H1 (cell line): ENCODE measurements around the gene OSBPL3. TPM values are rescaled to one million over a fixed set of nuclear protein-coding genes. Genes with fewer than 3 reads are reported as not detected.

Experiments
- ATF3 ChIP-seq: IDR thresholded peaks from 2 replicates; pipeline ENCODE4 v1.6.1; 2011; ENCODE audit warnings: low read depth, mild to moderate bottlenecking, low read length; ENCODE audit not compliant: insufficient read depth
- BACH1 ChIP-seq: IDR thresholded peaks from 2 replicates; pipeline ENCODE4 v1.6.1; 2012; ENCODE audit warnings: low read length, improper control_type of control experiment
- BRCA1 ChIP-seq: IDR thresholded peaks from 2 replicates; pipeline ENCODE4 v1.6.1; 2012; ENCODE audit warnings: low read depth, low read length, improper control_type of control experiment
- CHD1 ChIP-seq: IDR thresholded peaks from 2 replicates; pipeline ENCODE4 v1.6.1; 2012; ENCODE audit warnings: low read depth, low read length, improper control_type of control experiment
- CHD2 ChIP-seq: IDR thresholded peaks from 2 replicates; pipeline ENCODE4 v1.6.1; 2012; ENCODE audit warnings: low read length, improper control_type of control experiment
- CHD7 ChIP-seq: fragments of 300-600 bp; sonication (generic); IDR thresholded peaks from 2 replicates; pipeline ENCODE4 v1.7.1; 2012; ENCODE audit warnings: low read length, moderate library complexity, mild to moderate bottlenecking, inconsistent platforms; ENCODE audit not compliant: insufficient replicate concordance
- EZH2 ChIP-seq: fragments of 200-600 bp; sonication (generic); IDR thresholded peaks from 2 replicates; pipeline ENCODE4 v1.7.1; 2012; ENCODE audit warnings: low read depth, mild to moderate bottlenecking, moderate library complexity, low read length, inconsistent platforms; ENCODE audit not compliant: severe bottlenecking
- FOSL1 ChIP-seq: IDR thresholded peaks from 2 replicates; pipeline ENCODE4 v1.6.1; 2011; ENCODE audit warnings: mild to moderate bottlenecking, low read depth, low read length, moderate library complexity; ENCODE audit not compliant: insufficient read depth
- GABPA ChIP-seq: IDR thresholded peaks from 2 replicates; pipeline ENCODE4 v1.6.1; 2011; ENCODE audit warnings: mild to moderate bottlenecking, low read length, moderate library complexity, borderline replicate concordance; ENCODE audit not compliant: insufficient read depth
- SIX5 ChIP-seq: IDR thresholded peaks from 2 replicates; pipeline ENCODE4 v1.6.1; 2011; ENCODE audit warnings: mild to moderate bottlenecking, low read depth, low read length
- YY1 ChIP-seq: IDR thresholded peaks from 2 replicates; pipeline ENCODE4 v1.6.1; 2011; ENCODE audit warnings: low read depth, mild to moderate bottlenecking, low read length
- polyA plus RNA-seq, 7 experiments: library from polyadenylated mRNA; depleted of rRNA in 3 of 7; stranded (reverse) in 5 of 7; unstranded in 2 of 7; fragments of >200 nt in 5 of 7; fragments of 200-250 nt in 2 of 7; gene quantifications; 1 replicate in 5 of 7; 2 replicates in 1 of 7; 4 replicates in 1 of 7; pipeline versions ENCODE4 v1.2.1 to v1.2.3, GENCODE V29; 2011 to 2013; ENCODE audit warnings: missing spikeins in 2 of 7, mixed read lengths in 2 of 7
- total RNA-seq: library from RNA; stranded (reverse); fragmentation: NEBNext Ultra II Directional; extraction: Animal tissue kit (Norgen Biotek cat#: 25700); gene quantifications from 2 replicates; pipeline ENCODE4 v1.2.1, GENCODE V29; 2021

Gene OSBPL3
- total and polyA plus RNA-seq, 2 of the 8 experiments (the other 6 are each of a cell fraction or from before 2014, with no cell fraction given): 2.8 to 13.9 TPM

GRCh38 chr7:24754906-24755506 is 225.0 kb downstream of the OSBPL3 start (continued):
- no peak for TF ChIP-seq CHD7
- TF ChIP-seq ATF3: no peak
- TF ChIP-seq GABPA: no peak
- TF ChIP-seq EZH2: no peak
- TF ChIP-seq BACH1: no peak
- no peak for TF ChIP-seq CHD1
- no peak for TF ChIP-seq BRCA1
- TF ChIP-seq FOSL1: no peak
- no peak for TF ChIP-seq YY1
- no peak for TF ChIP-seq SIX5
- no peak for TF ChIP-seq CHD2
- TF ChIP-seq, all 59 proteins: peak for 0
